Right lobe of liver (tissue), 4 donors: Measurements from ENCODE around the gene MAP3K4.

ENCODE experiments used
- CTCF ChIP-seq, 4 donors: fragments of 200-600 bp in 3 of 4; fragments of 450-650 bp in 1 of 4; IDR thresholded peaks; one replicate each; pipeline versions ENCODE4 v1.5.1 to v1.8.0; 2016 to 2022; ENCODE audit warnings: antibody characterized with exemption in 4 of 4, mild to moderate bottlenecking in 2 of 4
- POLR2A ChIP-seq: fragments of 450-650 bp; IDR thresholded peaks from one replicate; pipeline ENCODE4 v1.6.1; 2017; ENCODE audit warnings: antibody characterized with exemption, mild to moderate bottlenecking
- donor health status: DM: no; HTN: no; CAD: no.
- donor health status: DM: no; HTN: no; CAD: no.
- donor health status: DM: no; HTN: yes; CAD: no.

- no peak for TF ChIP-seq POLR2A
- TF ChIP-seq CTCF (IDR thresholded peaks at IDR 0.05): no peak
Observed at GRCh38 chr6:160979061-160979708, 12.4 kb upstream of the MAP3K4 start.
